ENCODE measurements around the gene ABL1.

The ABL1 gene

DNA sequence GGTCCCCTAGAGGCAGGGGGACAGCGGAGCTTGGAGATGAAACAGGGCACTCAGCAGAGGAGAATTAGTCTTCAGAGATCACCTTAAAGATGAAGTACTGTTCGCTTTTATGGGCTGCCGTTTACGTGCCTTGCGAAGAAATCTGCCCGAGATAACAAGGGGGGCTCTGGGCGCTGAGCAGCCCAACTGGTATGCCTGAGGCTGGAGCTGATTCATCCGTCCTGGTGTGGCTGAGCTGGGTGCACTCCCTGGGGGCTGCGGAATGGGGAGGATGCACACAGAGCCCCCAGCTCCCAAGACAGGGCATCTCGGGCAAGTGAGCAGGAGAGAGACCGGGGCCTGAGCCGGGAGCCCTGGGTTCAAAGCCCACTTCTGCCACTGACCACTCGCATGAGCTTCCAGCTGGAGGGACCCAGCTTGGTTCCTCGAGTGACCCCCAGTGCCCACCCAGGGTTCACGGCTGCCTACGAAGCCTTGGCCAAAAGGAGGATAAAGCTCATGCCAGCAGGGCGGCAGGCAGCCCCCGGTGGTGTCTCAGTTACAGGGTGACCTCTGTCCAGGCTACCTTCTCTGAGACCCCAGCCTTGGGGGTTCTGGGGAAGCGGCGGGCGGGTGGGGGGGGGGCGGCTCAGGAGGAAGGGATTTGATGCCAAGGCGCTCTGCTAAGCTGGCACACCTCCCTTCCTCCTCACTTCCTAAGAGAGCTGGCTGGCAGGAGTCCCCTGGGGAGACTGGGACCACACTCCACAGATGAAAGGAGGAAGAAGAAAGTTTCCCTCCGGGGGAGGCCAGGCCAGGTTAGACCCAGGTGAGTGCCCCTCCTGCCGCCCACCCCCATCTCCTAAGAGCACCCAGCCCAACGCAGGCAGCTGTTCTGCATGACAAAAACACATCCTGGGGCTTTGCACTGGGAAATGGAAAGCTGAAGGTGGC is 98.3 kb downstream of the ABL1 start:
- H3K27ac ChIP-seq: no peak overlapping the region
- TF ChIP-seq ZFX (IDR thresholded peaks at IDR 0.05): no peak
- TF ChIP-seq, protein P1, sequence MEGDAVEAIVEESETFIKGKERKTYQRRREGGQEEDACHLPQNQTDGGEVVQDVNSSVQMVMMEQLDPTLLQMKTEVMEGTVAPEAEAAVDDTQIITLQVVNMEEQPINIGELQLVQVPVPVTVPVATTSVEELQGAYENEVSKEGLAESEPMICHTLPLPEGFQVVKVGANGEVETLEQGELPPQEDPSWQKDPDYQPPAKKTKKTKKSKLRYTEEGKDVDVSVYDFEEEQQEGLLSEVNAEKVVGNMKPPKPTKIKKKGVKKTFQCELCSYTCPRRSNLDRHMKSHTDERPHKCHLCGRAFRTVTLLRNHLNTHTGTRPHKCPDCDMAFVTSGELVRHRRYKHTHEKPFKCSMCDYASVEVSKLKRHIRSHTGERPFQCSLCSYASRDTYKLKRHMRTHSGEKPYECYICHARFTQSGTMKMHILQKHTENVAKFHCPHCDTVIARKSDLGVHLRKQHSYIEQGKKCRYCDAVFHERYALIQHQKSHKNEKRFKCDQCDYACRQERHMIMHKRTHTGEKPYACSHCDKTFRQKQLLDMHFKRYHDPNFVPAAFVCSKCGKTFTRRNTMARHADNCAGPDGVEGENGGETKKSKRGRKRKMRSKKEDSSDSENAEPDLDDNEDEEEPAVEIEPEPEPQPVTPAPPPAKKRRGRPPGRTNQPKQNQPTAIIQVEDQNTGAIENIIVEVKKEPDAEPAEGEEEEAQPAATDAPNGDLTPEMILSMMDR (conservative IDR thresholded peaks at IDR 0.05): no peak

DNA sequence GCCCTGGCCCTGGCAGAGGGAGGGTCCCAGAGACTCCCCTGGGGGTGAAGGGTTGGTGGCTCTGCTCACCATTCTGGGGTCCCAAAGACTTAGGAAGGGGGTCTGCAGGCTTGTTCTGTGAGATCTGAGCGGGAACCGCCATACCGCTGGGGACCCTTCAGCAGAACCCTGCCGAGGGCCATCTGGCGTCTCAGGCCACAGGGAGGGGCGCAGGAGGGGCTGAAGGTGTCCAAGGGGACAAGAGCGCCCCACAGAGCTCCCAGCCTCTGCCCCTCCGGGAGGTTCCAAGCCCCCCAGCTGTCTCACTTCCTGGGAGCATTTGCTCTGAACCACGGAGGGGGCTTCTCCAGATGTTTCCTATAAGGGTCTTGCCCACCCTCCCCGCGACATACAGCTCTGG is 99.2 kb downstream of the ABL1 start:
- no peak for TF ChIP-seq ZFX (IDR thresholded peaks at IDR 0.05)
- TF ChIP-seq, protein P1 (conservative IDR thresholded peaks at IDR 0.05): no peak
- H3K27ac ChIP-seq: no peak overlapping the region

DNA sequence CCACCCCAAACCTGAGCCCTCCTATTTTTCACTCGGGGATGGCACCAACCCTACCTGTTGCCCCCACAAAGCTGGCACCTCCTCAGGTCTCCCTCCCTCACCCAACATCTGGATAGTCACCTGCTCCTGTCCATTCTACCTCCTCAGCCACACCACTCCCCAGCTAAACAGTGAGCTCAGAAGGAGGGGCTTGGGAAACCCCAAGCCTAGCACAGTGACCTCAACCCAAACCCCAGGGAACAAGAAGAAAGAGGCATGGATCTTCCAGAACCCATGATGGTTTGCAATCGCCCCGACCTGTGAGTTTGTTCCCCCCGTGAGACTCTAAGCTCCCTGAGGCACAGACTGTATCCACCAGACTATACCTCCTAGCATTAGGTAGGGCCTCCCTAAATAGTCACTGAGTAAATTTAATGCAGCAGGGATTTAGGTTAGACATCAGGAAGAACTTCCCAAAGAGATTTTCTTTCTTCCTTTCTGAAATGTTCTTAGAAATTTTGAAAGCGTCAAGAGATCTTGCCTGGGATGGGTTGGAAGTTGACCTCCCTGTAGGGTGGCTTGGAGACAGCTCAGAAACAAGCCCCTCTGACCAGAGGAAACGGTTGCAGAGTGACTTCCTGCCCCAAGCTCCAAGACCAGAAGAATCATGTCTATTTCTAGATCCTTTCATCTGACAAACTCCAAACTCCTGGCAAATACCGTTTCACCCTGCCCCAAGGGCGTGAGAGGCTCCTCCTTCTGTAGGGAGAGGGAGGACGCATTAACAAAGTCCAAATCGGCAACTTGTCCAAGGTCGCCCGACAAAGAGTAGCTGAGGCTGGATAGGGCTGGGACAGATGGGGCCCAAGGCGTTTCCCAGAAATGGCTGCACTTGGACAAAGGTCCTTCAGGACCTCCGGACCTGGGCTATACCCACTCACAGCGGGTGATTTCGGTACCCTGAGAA is 99.9 kb downstream of the ABL1 start:
- no peak overlapping the region for H3K27ac ChIP-seq

DNA sequence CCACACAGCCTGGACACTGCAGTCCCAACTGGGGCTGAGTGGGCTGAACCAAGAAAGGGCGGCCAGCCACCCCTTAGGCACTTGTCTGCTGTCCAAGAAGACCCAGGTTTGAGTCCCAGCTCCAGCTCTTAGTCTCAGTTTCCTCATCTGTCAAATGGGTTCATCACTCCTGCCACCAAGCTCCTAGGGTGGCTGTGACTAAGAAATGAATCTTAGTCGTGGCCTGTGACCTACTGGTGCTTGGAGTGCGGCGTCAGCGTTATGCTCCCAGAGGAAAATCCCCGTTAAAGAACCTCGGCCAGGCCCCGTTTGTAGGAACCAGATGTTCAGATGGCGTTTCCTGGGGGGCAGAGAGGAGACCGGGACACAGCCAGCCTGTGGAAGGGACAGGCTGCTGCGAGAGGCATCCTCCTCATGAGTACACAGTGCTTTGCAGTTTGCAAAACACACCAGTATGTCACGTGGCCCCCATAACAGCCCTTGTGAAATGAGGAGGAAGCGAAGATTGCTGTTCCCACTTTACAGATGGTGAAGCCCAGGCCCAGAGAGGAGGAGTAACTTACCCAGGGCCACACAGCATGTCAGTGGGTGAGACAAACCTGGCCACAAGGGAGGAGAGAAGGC is 100.7 kb downstream of the ABL1 start:
- TF ChIP-seq, protein P1 (conservative IDR thresholded peaks at IDR 0.05): no peak
- TF ChIP-seq ZFX (IDR thresholded peaks at IDR 0.05): no peak
- H3K27ac ChIP-seq: peak overlapping the region; percentile 16; the same call in 1 of the 2 replicates

More for the DNA sequence above, 99.9 kb downstream of the ABL1 start:
- TF ChIP-seq, protein P1 (conservative IDR thresholded peaks at IDR 0.05): no peak
- no peak for TF ChIP-seq ZFX (IDR thresholded peaks at IDR 0.05)

DNA sequence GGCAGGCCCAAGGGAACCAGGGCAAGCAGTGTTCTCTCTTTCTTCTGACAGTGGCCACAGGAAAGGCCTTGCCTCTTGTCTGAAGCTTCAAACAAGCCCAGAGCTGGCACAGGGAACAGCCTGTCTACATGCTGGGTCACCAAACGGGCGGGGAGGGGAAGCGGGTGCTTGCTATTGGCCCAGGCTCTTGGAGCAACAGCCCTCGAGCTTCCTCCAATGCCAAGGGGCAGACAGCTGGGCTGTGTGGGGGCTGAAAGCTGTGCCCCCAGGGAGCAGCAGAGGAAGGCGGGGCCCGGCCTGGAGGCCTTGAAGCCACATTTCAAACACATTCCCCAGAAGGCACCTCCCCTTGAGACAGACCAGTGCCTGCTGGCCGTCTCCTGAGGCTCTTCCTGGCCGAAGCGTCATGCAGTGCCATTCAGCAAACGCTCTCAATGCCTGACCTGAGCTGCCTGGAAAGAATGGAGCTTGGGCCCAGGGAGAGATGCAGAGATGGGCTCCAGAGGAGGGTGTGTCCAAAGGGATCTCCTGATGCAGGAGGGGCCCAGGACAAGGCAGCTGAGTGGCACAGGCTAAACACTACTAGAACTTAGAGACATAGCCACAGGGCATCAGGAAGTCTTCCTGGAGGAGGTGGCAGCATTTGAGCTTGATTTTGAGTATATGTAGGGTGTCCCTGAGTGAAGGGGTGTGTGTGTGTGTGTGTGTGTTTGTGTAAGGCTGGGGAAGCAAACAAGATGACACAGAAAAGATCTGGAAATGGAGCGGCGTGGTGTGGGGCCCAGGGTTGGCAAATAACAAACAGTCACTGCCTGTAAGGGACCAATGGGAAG is 101.4 kb downstream of the ABL1 start:
- no peak for TF ChIP-seq ZFX (IDR thresholded peaks at IDR 0.05)
- TF ChIP-seq, protein P1 (conservative IDR thresholded peaks at IDR 0.05): no peak
- peak overlapping the region; percentile 16; the same call in 1 of the 2 replicates for H3K27ac ChIP-seq

Data from C4-2B (cell line).